ENCODE measurements around the gene TPTE.
"Not testable (repeated sequence)": the region's sequence is repeated elsewhere in the genome, so short reads cannot be mapped to it uniquely, and the experiment has no call there.

- TF ChIP-seq SP1 (IDR thresholded peaks at IDR 0.05; ENCODE audit: low read depth, low read length); HDGF (IDR thresholded peaks at IDR 0.05); CTCF (IDR thresholded peaks at IDR 0.05 in 2 of 3, conservative IDR thresholded peaks at IDR 0.05 in 1 of 3; ENCODE audit: control insufficient read depth in 2 of 3, extremely low read depth in 1 of 3, insufficient read depth in 1 of 3, low read depth in 3 of 3, low read length in 3 of 3); POLR2A (IDR thresholded peaks at IDR 0.05; ENCODE audit: low read depth, low read length): not testable (repeated sequence)
These were observed 118.4 kb downstream of the TPTE start for GRCh38 chr21:10639746-10640145.
